ENCODE measurements around the gene FAAP24.
A peak's percentile ranks its signal among the peaks of the same experiment; 100 is the strongest.
"Not testable (repeated sequence)": the region's sequence is repeated elsewhere in the genome, so short reads cannot be mapped to it uniquely, and the experiment has no call there.

FAAP24 gene

DNA sequence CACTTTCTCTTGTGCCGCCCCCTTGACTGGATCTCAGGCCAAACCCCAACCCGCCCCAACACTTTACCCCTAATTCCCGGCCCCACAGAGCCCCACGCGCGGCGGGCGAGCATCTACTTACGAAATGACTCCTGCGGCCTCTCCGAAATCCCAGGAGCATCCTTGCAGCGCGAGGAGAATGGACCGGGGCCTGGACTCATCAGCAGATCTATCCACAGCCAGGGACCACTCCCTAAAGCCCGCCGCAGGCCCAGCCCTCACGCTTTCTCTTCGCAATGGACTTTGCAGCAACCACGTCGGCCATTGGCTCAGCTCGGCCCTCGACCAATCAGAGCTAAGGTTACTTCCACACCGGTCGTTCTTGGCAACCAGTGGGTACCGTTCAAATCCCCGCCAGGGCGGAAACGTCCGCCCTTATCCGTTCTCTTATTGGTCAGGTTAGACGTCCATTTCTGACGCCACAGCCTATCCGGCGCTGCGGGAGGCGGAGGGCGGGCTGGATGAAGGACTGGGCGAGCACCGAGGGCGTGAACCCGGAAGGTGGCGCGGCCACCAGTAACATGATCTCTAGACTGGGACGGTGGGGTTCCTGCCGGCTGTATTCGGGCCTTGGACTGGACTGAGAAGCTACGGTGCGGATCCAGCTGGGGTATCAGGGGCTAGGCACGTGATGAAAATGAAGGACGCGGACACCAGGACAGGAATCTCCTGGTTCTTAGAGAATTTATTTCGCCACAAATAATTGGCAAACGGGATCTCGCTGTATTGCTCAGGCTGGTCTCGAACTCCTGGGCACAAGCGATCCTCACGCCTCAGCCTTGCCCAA lies at the start of gene FAAP24, which contains the start of gene CEP89:
TSS of gene FAAP24 (plus strand) at position 528 of the 826 bp plus-strand sequence. CDS start 955 bp downstream, outside the sequence.
TSS of gene CEP89 (minus strand) at position 244 of the 826 bp plus-strand sequence. CDS start at position 160, 84 bp downstream.
- peak; percentile 98 for DNase-seq

- DNase-seq: peak; percentile 72
These were observed 47.8 kb upstream of the FAAP24 start for GRCh38 chr19:32924200-32924599.

DNA sequence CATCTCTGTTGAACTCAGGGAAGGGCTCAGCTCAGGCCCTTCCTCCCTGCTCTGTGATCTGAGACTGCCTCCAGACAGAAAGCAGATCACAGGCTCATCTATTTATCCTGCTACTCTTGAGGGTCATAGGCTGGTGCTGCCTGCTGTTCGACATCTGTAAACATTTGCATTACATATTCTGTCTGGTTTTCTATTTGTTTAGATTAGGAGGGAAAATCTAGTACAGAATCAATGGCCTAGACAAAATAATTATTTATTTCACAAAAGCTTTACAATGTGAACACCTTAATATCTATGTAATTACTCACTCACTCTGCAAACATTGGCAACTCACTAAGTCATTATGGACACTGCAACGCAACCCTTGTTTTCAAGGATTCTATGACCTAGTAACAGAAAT lies 43.2 kb upstream of the FAAP24 start:
- peak; percentile 70 for DNase-seq

DNA sequence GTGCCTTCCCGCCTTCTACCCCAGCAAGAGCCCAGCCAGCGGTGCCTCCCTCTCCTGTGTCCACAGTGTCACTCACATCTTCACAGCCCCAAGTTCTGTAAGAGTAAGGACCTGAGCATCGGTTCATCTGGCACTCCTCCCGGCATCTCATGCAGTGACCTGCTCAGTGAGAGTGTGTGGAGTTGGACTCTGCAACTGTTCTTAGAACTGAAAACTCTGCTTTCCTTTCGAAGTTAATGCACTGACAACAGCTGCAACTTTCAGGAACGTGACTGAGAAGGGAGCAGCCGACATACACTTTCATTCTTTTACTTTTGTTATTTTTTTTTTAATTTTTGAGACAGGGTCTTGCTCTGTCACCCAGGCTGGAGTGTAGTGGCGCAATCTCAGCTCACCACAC lies 41.5 kb upstream of the FAAP24 start:
- no peak for DNase-seq

DNA sequence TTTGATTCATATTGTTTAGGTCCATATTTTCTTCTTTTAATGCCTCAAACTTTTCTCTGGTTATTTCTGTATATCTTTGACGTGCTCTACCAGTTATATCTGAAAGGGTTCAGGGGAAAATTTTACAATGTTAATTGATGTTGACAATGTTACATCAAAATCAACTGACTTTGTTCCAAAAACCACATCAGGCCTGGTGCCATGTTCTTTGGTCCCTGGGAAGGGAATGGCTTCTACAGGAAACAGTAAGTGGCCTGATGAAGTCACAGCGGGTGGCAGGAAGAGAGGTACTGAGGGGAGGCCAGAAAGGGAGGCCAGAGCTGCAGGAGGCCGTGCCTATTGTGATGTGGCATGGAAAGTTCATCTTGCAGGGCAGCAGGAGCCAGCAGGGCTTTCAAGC lies 38.5 kb upstream of the FAAP24 start:
- DNase-seq: no peak

DNA sequence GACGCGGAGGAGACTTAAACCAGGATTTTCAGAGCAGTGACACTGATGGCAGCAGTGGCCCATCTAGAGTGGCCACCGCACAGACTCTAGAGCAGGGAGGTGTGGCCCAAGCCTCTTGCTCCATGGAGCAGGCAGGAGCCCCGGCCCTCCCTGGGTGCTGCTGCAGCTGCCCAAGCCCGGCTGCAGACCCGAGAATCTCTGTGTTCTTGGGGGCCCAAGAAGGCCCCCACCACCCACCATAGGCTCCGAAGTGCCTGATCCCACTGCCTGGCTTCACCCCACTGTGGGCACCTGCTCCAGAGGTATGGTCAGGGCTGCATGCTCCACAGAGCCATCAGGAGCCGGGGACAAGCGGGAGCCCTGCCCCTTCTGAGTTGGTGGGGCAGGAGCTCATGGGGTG lies 36.4 kb upstream of the FAAP24 start:
- no peak for DNase-seq

GRCh38 chr19:32936065-32936464 lies 36.0 kb upstream of the FAAP24 start:
- no peak for DNase-seq

- not testable (repeated sequence) for DNase-seq
These were observed 30.8 kb upstream of the FAAP24 start for GRCh38 chr19:32941273-32941672.

DNA sequence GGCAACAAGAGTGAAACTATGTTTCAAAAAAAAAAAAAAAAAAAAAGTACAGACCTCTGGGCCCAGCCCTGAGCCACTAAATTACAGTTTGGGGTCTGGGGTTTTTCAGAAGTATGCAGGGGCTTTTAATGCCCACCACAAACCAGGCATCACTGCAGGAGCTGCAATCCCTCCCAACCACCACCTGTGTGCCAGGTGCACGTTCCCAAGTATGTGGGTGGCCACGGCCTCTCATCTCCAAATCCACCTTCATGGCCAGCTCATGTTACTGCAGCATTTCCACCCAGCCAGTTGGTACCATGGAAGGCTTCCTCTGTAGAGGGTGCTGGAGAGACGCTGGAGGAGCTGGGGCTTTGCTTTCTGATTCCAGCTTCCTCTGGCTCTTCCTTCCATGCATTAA lies 26.8 kb upstream of the FAAP24 start:
- DNase-seq: no peak

- no peak for DNase-seq
These were observed 5.3 kb upstream of the FAAP24 start for GRCh38 chr19:32966750-32967149.

DNA sequence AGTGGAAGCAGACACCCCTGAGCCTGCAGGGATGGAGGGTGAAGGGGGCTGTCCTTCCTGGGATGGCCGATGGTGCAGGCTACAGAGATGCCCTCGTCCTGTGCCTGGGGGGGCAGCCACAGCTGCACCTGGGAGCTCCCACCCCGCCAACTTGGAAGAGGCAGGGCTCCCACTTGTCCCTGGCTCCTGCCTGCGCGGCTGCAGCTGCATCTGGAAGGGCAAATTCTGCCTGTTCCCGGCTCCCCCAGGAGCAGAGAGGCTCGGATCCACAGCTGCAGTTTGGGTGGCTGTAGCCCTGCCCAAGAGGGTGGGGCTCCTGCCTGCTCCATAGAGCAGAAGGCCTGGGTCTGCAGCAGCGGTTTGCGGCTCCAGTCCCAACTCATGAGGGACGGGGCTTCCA lies 2.5 kb upstream of the FAAP24 start:
- DNase-seq: no peak

DNA sequence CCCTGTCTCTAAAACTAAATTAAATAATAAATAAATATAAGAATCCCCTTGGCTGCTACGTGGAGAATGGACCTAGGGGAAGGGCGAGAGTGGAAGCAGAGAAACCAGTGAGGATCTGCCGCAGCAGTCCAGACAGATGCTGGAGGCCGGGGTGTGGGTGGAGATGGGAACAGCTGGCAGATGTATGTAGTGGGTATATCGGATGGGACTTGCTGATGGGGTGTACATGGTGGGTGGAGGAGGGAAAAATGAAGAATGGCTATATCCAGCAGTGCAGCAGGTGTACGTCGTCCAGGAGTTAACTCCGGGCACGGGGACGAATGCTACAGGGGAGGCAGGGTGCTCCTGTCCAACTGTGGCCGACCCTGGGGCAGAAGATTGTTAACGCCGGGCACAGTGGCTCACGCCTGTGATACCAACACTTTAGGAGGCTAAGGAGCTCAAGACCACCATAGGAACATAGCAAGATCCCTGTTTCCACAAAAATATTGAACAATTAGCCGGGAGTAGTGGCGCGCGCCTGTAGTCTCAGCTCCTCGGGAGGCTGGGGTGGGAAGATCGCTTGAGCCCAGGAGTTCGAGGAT lies 938 bp upstream of the FAAP24 start:
- no peak for DNase-seq

GRCh38 chr19:32976223-32976805 lies 4.3 kb downstream of the FAAP24 start:
- DNase-seq: peak; percentile 55

DNA sequence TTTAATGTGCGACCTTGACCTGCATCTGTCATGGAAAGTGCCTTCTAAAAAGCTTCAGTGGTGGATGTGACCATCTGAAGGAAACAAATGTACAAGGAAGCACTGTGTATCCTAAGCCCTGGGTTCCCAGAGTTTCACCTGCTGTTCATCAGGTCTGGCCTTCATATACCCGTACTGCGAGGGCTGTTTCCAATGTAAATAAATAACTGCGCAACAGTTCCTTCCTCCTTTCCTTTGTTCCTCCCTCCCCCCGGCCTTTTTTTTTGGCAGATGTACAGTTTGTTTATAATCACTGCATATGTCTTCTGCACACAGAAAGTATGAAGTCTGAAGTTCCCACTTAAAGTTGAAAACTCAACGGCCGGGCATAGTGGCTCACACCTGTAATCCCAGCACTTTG lies 5.2 kb downstream of the FAAP24 start:
- DNase-seq: peak; percentile 77

GRCh38 chr19:32977813-32978212 lies 5.8 kb downstream of the FAAP24 start:
- not testable (repeated sequence) for DNase-seq

- not testable (repeated sequence) for DNase-seq
These were observed 7.8 kb downstream of the FAAP24 start for GRCh38 chr19:32979807-32980206.

DNA sequence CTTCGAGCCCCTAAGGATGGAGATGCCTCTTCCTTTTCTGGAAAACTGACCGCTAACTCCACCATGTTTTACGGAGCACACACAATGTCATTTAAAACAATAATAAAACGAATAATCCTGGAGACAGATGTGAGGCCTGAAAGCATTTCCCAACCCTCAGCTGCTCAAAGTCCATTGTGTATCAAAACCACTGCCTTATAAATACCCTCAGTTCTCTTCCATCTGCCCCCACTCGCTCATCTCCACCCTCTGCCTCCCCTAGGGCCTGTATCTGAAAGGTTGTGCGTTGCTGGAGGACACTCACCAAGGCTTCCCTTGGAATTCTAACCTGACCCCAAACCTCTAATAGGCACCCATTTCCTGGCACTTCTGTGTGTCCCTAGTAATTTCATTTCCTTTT lies 10.4 kb downstream of the FAAP24 start:
- DNase-seq: not testable (repeated sequence)

DNA sequence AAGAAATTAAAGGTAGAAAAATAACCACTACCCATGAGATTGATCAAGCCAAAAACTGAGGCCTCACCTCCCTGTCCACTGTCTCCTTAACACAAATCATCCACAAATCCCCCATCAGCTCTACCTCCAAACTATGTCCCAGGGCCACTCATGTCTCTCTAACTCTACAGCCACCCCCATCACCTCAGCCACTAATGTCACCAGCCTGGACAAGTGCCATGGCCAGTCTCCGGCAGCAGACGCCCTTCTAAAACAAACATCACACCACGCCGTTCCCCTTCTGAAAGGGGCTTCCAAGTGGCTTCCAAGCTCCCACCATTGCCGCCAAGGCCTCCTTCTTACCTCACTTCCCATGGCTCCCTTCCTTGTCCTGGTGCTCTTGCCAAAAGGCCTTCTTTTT lies 16.2 kb downstream of the FAAP24 start:
- not testable (repeated sequence) for DNase-seq

GRCh38 chr19:32988724-32989123 lies 16.7 kb downstream of the FAAP24 start:
- DNase-seq: no peak

DNA sequence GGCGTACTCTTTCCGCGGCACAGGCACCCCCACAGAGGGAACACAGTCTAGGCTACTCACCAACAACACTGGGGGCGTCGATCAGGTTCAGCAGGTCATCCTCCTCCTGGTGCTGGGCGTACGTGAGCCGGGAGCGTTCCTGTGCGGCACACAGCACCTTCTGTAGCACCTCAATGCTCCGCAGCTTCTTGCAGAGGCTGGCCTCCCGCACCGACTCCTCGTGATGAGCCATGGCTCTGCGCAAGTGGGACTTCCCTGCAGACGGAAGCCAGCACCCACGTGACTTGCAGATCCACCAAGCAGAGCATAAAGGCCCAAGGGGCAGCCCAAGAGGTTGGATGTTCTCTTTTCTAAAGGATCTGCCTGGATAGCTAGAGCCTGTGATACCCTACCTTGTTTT lies 23.9 kb downstream of the FAAP24 start:
- DNase-seq: not testable (repeated sequence)

DNA sequence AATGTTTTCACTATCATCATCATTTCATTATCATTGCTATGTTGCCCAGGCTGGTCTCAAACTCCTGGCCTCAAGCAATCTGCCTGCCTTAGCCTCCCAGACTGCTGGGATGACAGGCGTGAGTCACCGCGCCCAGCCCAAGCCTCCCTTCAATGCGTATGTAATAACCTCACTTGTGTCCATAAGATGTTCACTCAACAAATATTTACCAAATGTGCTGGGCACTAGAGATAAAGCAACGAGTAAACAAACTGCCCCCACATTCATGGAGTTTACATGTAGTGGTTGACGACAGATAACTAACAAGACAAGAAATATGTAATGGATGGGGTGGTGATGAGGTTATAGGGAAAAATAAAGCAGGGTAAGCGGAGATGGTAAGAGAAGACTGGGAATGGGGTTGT lies 25.0 kb downstream of the FAAP24 start:
- peak; percentile 29 for DNase-seq

DNA sequence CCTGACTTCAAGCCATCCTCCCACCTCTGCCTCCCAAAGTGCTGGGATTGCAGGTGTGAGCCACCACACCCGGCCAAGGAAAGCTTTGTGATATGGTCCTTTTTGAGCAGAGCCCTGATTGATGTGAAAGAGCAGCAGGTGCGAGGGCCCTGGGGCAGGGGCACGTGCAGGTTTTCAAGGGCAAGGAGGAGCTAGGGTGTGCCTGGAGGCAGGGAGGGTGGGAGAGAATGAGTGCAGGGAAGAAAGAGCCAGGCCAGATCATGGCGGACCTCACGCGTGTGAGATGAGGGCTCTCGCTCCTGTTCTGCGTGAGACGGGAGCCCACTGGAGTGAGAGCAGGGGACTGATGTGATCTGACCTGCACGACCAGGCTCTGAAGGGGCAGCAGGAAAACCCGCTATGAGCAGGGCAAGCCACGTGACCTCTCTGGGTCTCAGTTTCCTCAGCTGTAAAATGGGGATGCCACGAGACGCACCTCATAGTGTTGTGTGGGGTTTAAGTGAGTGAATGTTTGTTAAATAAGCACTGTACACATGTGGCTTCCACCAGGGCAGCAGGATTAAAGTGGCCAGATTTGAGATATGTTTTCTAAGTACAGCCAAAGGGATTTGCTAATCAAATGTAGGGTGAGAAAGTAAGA lies 25.8 kb downstream of the FAAP24 start:
- DNase-seq: no peak

GRCh38 chr19:32998722-32999121 lies 26.7 kb downstream of the FAAP24 start:
- DNase-seq: no peak

Data from NCI-H2029 (cell line).